Measurements from ENCODE around the gene ARHGAP15.

Gene ARHGAP15

GRCh38 chr2:143157418-143157817, 28.2 kb downstream of the ARHGAP15 start:
- H3K4me3 ChIP-seq (ENCODE audit: low read depth, low read length) = no peak overlapping the region
- no peak for DNase-seq (ENCODE audit: low read depth)
- no peak for TF ChIP-seq CTCF (IDR thresholded peaks at IDR 0.05; ENCODE audit: insufficient read depth, low read depth, low read length, missing control alignments)

GRCh38 chr2:143158098-143158497, 28.9 kb downstream of the ARHGAP15 start:
- no peak for DNase-seq (ENCODE audit: low read depth)
- no peak overlapping the region for H3K4me3 ChIP-seq (ENCODE audit: low read depth, low read length)
- no peak for TF ChIP-seq CTCF (IDR thresholded peaks at IDR 0.05; ENCODE audit: insufficient read depth, low read depth, low read length, missing control alignments)

- DNase-seq (ENCODE audit: low read depth) = no peak
- no peak overlapping the region for H3K4me3 ChIP-seq (ENCODE audit: low read depth, low read length)
- TF ChIP-seq CTCF (IDR thresholded peaks at IDR 0.05; ENCODE audit: insufficient read depth, low read depth, low read length, missing control alignments) = no peak
Measured at GRCh38 chr2:143158551-143159485, 29.6 kb downstream of the ARHGAP15 start.

GRCh38 chr2:143159486-143159840, 30.2 kb downstream of the ARHGAP15 start:
- no peak for TF ChIP-seq CTCF (IDR thresholded peaks at IDR 0.05; ENCODE audit: insufficient read depth, low read depth, low read length, missing control alignments)

DNA sequence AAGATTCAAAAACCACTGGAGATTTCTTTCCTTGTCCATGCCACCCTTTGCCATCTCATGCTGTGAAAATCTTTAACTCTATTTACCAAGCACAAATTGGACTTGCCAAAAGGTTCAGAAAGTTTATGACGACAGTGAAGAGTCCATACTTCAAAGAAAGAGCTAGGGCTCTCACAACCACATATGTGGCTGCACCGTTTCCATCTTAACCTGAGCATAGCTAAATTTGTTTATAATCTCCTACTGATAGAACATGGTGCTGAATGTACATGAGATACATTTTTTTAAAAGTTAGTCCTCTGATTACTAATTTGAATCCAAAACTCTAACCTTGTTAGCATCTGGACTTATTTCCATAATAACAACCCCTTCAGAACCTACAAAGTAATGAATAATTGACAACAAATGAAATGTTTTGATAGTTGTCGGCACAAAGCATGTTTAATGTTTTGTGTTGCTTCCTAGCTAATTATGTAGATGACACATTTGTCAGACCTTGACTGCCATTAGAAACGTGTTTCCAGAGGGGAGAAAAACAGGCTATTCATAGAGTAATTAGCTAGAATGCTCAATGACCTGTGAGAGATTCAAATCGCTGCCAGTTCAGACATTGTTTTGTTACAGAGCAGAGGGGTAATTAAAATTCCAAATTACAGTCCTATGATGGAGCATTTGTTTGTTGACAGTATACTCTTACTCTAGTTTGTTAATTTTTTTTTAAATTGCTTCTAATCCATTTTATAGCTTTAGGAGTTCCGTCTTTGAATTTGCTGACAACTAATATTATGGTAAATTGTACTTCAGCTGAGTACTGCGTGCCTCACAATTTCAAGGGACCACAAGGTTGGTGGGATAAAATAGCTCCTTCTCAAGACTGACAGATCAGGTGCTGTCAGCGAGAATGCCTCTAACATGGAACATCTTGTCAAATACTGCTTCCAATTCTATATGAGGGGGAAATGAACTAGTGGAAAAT, 31.8 kb downstream of the ARHGAP15 start:
- DNase-seq (ENCODE audit: low read depth) = no peak
- H3K4me3 ChIP-seq (ENCODE audit: low read depth, low read length) = no peak overlapping the region
- TF ChIP-seq CTCF (IDR thresholded peaks at IDR 0.05; ENCODE audit: insufficient read depth, low read depth, low read length, missing control alignments) = no peak

More at GRCh38 chr2:143159486-143159840, 30.2 kb downstream of the ARHGAP15 start:
- DNase-seq (ENCODE audit: low read depth) = no peak
- H3K4me3 ChIP-seq (ENCODE audit: low read depth, low read length) = no peak overlapping the region

DNA sequence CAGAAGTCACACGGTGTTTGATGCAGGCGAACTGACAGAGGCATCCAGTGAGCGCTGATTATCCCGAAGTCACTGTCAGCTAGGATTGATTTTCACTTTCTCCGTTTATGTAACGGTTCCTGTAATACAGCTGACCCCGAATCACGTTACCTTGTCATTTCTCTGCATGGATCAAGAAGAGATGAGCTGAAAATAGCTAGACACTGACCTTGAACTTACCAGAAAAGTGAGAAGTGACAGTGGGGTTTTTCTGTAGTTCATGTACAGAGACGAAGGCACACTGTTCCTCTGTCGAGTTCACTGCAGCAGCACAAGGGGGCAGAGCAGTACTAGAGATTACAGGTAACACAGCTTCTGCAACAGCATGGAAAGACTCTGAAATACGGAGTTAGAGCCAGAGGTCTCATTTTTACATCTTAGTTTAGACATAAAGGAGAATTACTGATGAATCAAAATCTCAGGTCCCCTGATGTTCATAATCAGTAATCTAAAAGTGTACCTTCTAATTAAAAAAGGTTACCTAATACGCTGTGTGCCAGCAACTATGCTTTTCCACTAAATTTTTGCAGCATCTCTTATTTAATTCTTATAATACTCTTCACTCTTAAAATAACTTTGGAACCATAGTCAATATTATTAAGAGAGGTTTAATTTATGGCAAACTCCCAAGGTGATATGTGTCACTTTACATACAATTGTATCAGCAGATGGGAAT, 33.1 kb downstream of the ARHGAP15 start:
- peak; percentile 67 for DNase-seq (ENCODE audit: low read depth)

More for the DNA sequence above, 33.1 kb downstream of the ARHGAP15 start:
- TF ChIP-seq CTCF (IDR thresholded peaks at IDR 0.05; ENCODE audit: insufficient read depth, low read depth, low read length, missing control alignments) = peak; percentile 55
- H3K4me3 ChIP-seq (ENCODE audit: low read depth, low read length) = no peak overlapping the region
